ENCODE results near the gene ACACA. TPM values are rescaled to one million over a fixed set of nuclear protein-coding genes. Genes with fewer than 3 reads are reported as not detected.

ACACA gene
- total and polyA plus RNA-seq, 8 donors, result 9.1 to 31.6 (median 13.1) TPM

- Histone ChIP-seq H3K27me3 (no peaks in the 10 kb centered on the region), H3K4me3 (no peak overlapping the region), H3K36me3 (no peaks in the 10 kb centered on the region), H3K27ac (no peak overlapping the region), H3K4me1 (no peaks in the 10 kb centered on the region), H3K9me3 (no peaks in the 10 kb centered on the region)
- FAIRE-seq, result no peak
- ATAC-seq, result no peak
- intact Hi-C loops (cut with DNase I), result no loop called here
- DNase-seq, result no peak
- 64 to 73% methylated on average over 6 of the region's 6 CpGs for WGBS, 2 donors
- no peak for TF ChIP-seq CTCF (IDR thresholded peaks at IDR 0.05)
Measured at GRCh38 chr17:37039269-37039668, 367.4 kb downstream of the ACACA start.

DNA sequence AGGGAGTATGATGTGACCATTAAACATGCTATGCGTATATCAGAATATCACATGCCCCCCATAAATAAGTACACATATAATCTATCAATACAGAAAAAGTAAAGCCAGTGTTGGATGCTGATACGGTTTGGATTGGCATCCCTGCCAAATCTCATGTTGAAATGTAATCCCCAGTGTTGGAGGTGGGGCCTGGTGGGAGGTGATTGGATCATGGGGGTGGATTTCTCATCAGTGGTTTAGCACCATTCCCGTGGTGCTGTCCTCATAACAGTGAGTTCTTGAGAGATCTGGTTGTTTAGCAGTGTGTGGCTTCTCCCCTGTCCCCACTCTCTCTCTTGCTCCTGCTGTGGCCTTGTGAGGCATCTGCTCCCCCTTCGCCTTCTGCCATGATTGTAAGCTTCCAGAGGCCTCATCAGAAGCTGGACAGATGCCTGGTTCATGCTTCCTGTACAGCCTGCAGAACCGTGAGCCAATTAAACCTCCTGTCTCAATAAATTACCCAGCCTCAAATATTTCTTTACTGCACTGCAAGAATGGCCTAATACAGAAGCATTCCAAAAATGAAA is 369.0 kb downstream of the ACACA start:
- 88 to 89% methylated on average over 5 of the region's 5 CpGs for WGBS, 2 donors
- no peak for FAIRE-seq
- ATAC-seq, result no peak
- no peak for TF ChIP-seq CTCF (IDR thresholded peaks at IDR 0.05)
- Histone ChIP-seq H3K9me3 (no peaks in the 10 kb centered on the region), H3K36me3 (no peaks in the 10 kb centered on the region), H3K4me1 (no peaks in the 10 kb centered on the region), H3K27me3 (no peaks in the 10 kb centered on the region), H3K4me3 (no peak overlapping the region), H3K27ac (no peak overlapping the region)
- DNase-seq, result no peak
- intact Hi-C loops (cut with DNase I), result no loop called here

Other genes with a start within 250 kb of the ACACA start
- gene C17orf78, start 30.9 kb downstream of the ACACA start, total RNA-seq, result not detected
- not detected for gene C17orf78, start 30.9 kb downstream of the ACACA start, polyA plus RNA-seq
- 10 to 100 TPM in 3 of 6 donors, 1 to 10 TPM in 3; 7.7 to 11.9 (median 10.1) TPM for gene TADA2A, start 50 bp upstream of the ACACA start, total RNA-seq
- 1 to 10 TPM; 5.2 to 10.0 TPM for gene TADA2A, start 50 bp upstream of the ACACA start, polyA plus RNA-seq
- 1 to 10 TPM; 2.7 to 5.6 (median 4.4) TPM for gene DUSP14, start 83.1 kb upstream of the ACACA start, total RNA-seq
- 1 to 10 TPM; 2.9 to 6.4 TPM for gene DUSP14, start 83.1 kb upstream of the ACACA start, polyA plus RNA-seq
- 10 to 100 TPM; 14.1 to 26.0 (median 18.4) TPM for gene SYNRG, start 202.6 kb upstream of the ACACA start, total RNA-seq
- 1 to 10 TPM; 7.4 to 9.7 TPM for gene SYNRG, start 202.6 kb upstream of the ACACA start, polyA plus RNA-seq
- 10 to 100 TPM in 4 of 6 donors, 1 to 10 TPM in 2; 9.5 to 21.4 (median 11.1) TPM for gene DDX52, start 236.6 kb upstream of the ACACA start, total RNA-seq
- gene DDX52, start 236.6 kb upstream of the ACACA start, polyA plus RNA-seq, result 1 to 10 TPM; 7.7 to 9.3 TPM